ENCODE measurements around the gene ZNFX1. TPM values are rescaled to one million over a fixed set of nuclear protein-coding genes. Genes with fewer than 3 reads are reported as not detected.
"Not testable (repeated sequence)": the region's sequence is repeated elsewhere in the genome, so short reads cannot be mapped to it uniquely, and the experiment has no call there.

The ZNFX1 gene
- polyA plus RNA-seq, 1 of the 3 experiments (the other 2 are of a cell fraction), result 3.9 TPM

- peaks cover 0 to under 1% of the 10 kb centered on the region in 2 experiments; a peak in 1 of 4 replicates for H3K4me1 ChIP-seq (ENCODE audit: control insufficient read depth in 1 of 2, insufficient read depth in 2 of 2, low read depth in 1 of 2, low read length in 1 of 2)
- H2AFZ ChIP-seq (ENCODE audit: low read depth), result no peak overlapping the region
- H3K9me2 ChIP-seq, result no peaks in the 10 kb centered on the region
- no peak overlapping the region for H3K4me3 ChIP-seq (ENCODE audit: low read depth in 2 of 2, low read length in 1 of 2)
- no peak overlapping the region for H3K9ac ChIP-seq
- ChIA-PET POLR2A (no interaction called here), CTCF (no interaction called here)
- H4K20me1 ChIP-seq (ENCODE audit: insufficient read depth), result no peaks in the 10 kb centered on the region
- 93% methylated on average over 6 of the region's 6 CpGs for WGBS (ENCODE audit: low lambda C conversion rate)
- H3K27me3 ChIP-seq (ENCODE audit: insufficient read depth), result no peaks in the 10 kb centered on the region
- peaks cover 7% of the 10 kb centered on the region for H3F3A ChIP-seq (replicated peaks; ENCODE audit: insufficient read depth)
- no peak for DNase-seq
- peaks cover 0 to 2% of the 10 kb centered on the region in 2 experiments for H3K36me3 ChIP-seq (replicated peaks in 1 of 2; ENCODE audit: control insufficient read depth in 1 of 2, insufficient read depth in 2 of 2, low read length in 1 of 2)
- no peaks in the 10 kb centered on the region for H3K9me3 ChIP-seq
- TF ChIP-seq YY1 (IDR thresholded peaks at IDR 0.05; ENCODE audit: low read depth), result no peak
- no peak overlapping the region for H3K4me2 ChIP-seq
- H3K79me2 ChIP-seq (ENCODE audit: insufficient read depth), result no peaks in the 10 kb centered on the region
- no peak overlapping the region for H3K27ac ChIP-seq (ENCODE audit: low read depth in 2 of 2, low read length in 1 of 2)
These were observed 20.0 kb upstream of the ZNFX1 start for GRCh38 chr20:49297605-49298530.

GRCh38 chr20:49294002-49294654 is 16.3 kb upstream of the ZNFX1 start:
- H2AFZ ChIP-seq (ENCODE audit: low read depth); H3K9me2 ChIP-seq; DNase-seq; H3K27me3 ChIP-seq (ENCODE audit: insufficient read depth); H3K4me2 ChIP-seq; H3K9ac ChIP-seq; H3K79me2 ChIP-seq (ENCODE audit: insufficient read depth); POLR2A ChIA-PET; H3K4me3 ChIP-seq (ENCODE audit: low read depth in 2 of 2, low read length in 1 of 2); H3K9me3 ChIP-seq; H3K27ac ChIP-seq (ENCODE audit: low read depth in 2 of 2, low read length in 1 of 2); H3K4me1 ChIP-seq (ENCODE audit: control insufficient read depth in 1 of 2, insufficient read depth in 2 of 2, low read depth in 1 of 2, low read length in 1 of 2): not testable (repeated sequence)
- Histone ChIP-seq H3F3A (replicated peaks; ENCODE audit: insufficient read depth) (peaks cover 43% of the 10 kb centered on the region), H3K36me3 (replicated peaks in 1 of 2; ENCODE audit: control insufficient read depth in 1 of 2, insufficient read depth in 2 of 2, low read length in 1 of 2) (peaks cover 22 to 24% of the 10 kb centered on the region in 2 experiments), H4K20me1 (ENCODE audit: insufficient read depth) (peaks cover 26% of the 10 kb centered on the region)
- CTCF ChIA-PET, result interaction anchor here (1.4 kb wide), 1 partner anchor 241 kb away, joined by 4 read pairs; no protein-coding TSS in a partner anchor
- 94% methylated on average over 16 of the region's 16 CpGs for WGBS (ENCODE audit: low lambda C conversion rate)

- no peak for DNase-seq
- H3K9ac ChIP-seq, result no peak overlapping the region
- H4K20me1 ChIP-seq (ENCODE audit: insufficient read depth), result peaks cover 36% of the 10 kb centered on the region
- no peaks in the 10 kb centered on the region for H3K27me3 ChIP-seq (ENCODE audit: insufficient read depth)
- no peaks in the 10 kb centered on the region; a peak in 1 of 4 replicates for H3K4me1 ChIP-seq (ENCODE audit: control insufficient read depth in 1 of 2, insufficient read depth in 2 of 2, low read depth in 1 of 2, low read length in 1 of 2)
- H3K4me2 ChIP-seq, result no peak overlapping the region
- H3F3A ChIP-seq (replicated peaks; ENCODE audit: insufficient read depth), result peaks cover 53% of the 10 kb centered on the region
- POLR2A ChIA-PET, result no interaction called here
- no peak overlapping the region for H2AFZ ChIP-seq (ENCODE audit: low read depth)
- no peaks in the 10 kb centered on the region for H3K9me2 ChIP-seq
- CTCF ChIA-PET, result interaction anchor here (0.6 to 1.3 kb wide), 3 partner anchors 11 to 319 kb away, joined by 3 to 4 read pairs (median 3); no protein-coding TSS in a partner anchor
- TF ChIP-seq JUND (IDR thresholded peaks at IDR 0.05) (no peak), TEAD4 (IDR thresholded peaks at IDR 0.05; ENCODE audit: borderline replicate concordance, insufficient read depth) (no peak), ELF1 (IDR thresholded peaks at IDR 0.05) (no peak), FOXJ3 (CRISPR knock-in tag; IDR thresholded peaks at IDR 0.05) (no peak), REST (IDR thresholded peaks at IDR 0.05; ENCODE audit: low read depth, low read length) (no peak)
- no peak overlapping the region for H3K4me3 ChIP-seq (ENCODE audit: low read depth in 2 of 2, low read length in 1 of 2)
- H3K36me3 ChIP-seq (replicated peaks in 1 of 2; ENCODE audit: control insufficient read depth in 1 of 2, insufficient read depth in 2 of 2, low read length in 1 of 2), result peaks cover 32 to 34% of the 10 kb centered on the region in 2 experiments
- H3K27ac ChIP-seq (ENCODE audit: low read depth in 2 of 2, low read length in 1 of 2), result no peak overlapping the region
- 94% methylated on average over 6 of the region's 6 CpGs for WGBS (ENCODE audit: low lambda C conversion rate)
- H3K79me2 ChIP-seq (ENCODE audit: insufficient read depth), result 0 out of 2 replicates have a peak, but pooled peaks cover 6% of the 10 kb centered on the region
- H3K9me3 ChIP-seq, result no peaks in the 10 kb centered on the region
These were observed 15.3 kb upstream of the ZNFX1 start for GRCh38 chr20:49293122-49293521.
